ENCODE measurements around the gene SSTR3.

GRCh38 chr22:37225481-37225880, 13.2 kb upstream of the SSTR3 start:
- TF ChIP-seq EZH2phosphoT487 (conservative IDR thresholded peaks at IDR 0.05; ENCODE audit: low read length) (no peak), CTCF (IDR thresholded peaks at IDR 0.05; ENCODE audit: insufficient read depth, low read length, poor library complexity, severe bottlenecking) (no peak)
